Aorta (tissue), 5 donors: ENCODE measurements around the gene NFKBIB. TPM values are rescaled to one million over a fixed set of nuclear protein-coding genes. Genes with fewer than 3 reads are reported as not detected.

Experiments used
- ATAC-seq: fragments of 200-7000 bp; cut with Tn5 transposase; one replicate; pipeline ENCODE4 v1.9.1; 2022; ENCODE audit warnings: moderate library complexity; ENCODE audit not compliant: low FRiP score
- DNase-seq, 2 donors: peaks; one replicate each; pipeline ENCODE4 v3.0.0-alpha.2; 2020
- H3K27ac ChIP-seq, 2 donors: one replicate each; pipeline ENCODE4 v1.5.1; 2013; ENCODE audit warnings: low read length in 2 of 2, mild to moderate bottlenecking in 2 of 2, moderate library complexity in 2 of 2, control low read depth in 1 of 2, inconsistent platforms in 1 of 2, low read depth in 1 of 2
- H3K27me3 ChIP-seq, 2 donors: one replicate each; pipeline ENCODE4 v1.6.1; 2013; ENCODE audit warnings: control low read depth in 1 of 2, low read length in 1 of 2, mild to moderate bottlenecking in 1 of 2, moderate library complexity in 1 of 2; ENCODE audit not compliant: insufficient read depth in 2 of 2, control insufficient read depth in 1 of 2
- H3K36me3 ChIP-seq, 2 donors: one replicate each; pipeline ENCODE4 v1.6.1; 2013; ENCODE audit warnings: control low read depth in 1 of 2, low read length in 1 of 2, mild to moderate bottlenecking in 1 of 2; ENCODE audit not compliant: insufficient read depth in 2 of 2, control insufficient read depth in 1 of 2
- H3K4me1 ChIP-seq, 2 donors: one replicate each; pipeline ENCODE4 v1.6.1; 2013; ENCODE audit warnings: low read length in 2 of 2, control low read depth in 1 of 2, mild to moderate bottlenecking in 1 of 2, moderate library complexity in 1 of 2; ENCODE audit not compliant: insufficient read depth in 2 of 2, control insufficient read depth in 1 of 2
- H3K4me3 ChIP-seq, 2 donors: one replicate each; pipeline ENCODE4 v1.5.1; 2013; ENCODE audit warnings: low read length in 2 of 2, control low read depth in 1 of 2, mild to moderate bottlenecking in 1 of 2
- H3K9me3 ChIP-seq: one replicate; pipeline ENCODE4 v1.6.1; 2013; ENCODE audit warnings: mild to moderate bottlenecking, low read length; ENCODE audit not compliant: control insufficient read depth
- WGBS, 2 donors: extraction: QIAGEN DNeasy Blood & Tissue Kit; methylation state at CpG; one replicate each; pipeline ENCODE4 v1.1.7; 2013; 5-methylcytosine and 5-hydroxymethylcytosine counted together
- intact Hi-C, 2 donors: fragments of 100-400 bp; cut with DNase I; formaldehyde crosslinking; loops; one replicate each; pipeline versions ENCODE4 v1.14.2 to v1.15.0; 2022
- polyA plus RNA-seq, 2 donors: library from polyadenylated mRNA; stranded (reverse); fragments of 200-250 nt; gene quantifications; one replicate each; pipeline ENCODE4 v1.2.3, GENCODE V29; 2013
- total RNA-seq, 2 donors: library from RNA; stranded (reverse); fragmentation: NEBNext Ultra II Directional; extraction: Animal tissue kit (Norgen Biotek cat#: 25700); gene quantifications; one replicate each; pipeline ENCODE4 v1.2.1, GENCODE V29; 2021
- donor health status: healthy with polysubstance abuse.
- donor health status: Bipolar disorder and iron deficiency.
- donor health status: DM: no; HTN: no; CAD: no.
- donor health status: DM: no; HTN: no; CAD: no.
- donor health status: DM: yes; HTN: yes; CAD: no.

NFKBIB gene
- total and polyA plus RNA-seq, 4 donors, result 16.0 to 30.1 (median 24.0) TPM

DNA sequence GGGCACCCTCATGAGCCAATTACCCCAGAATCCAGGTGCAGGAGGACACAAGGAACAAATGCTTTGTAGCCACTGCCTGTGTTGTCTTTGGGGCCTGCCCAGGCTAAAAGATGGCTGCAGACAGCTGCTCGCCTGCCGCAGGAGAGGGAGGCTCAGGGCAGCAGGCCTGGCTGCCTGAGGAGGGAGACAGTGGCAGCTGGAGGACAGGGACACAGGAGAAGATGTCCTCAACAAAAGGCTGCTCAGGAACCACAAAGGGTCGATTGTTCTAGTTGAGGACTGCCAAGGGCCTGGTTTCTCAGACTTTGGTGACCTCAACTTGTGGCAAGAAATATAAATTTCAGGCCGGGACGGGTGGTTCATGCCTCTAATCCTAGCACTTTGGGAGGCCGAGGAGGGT lies 8.0 kb upstream of the NFKBIB start:
- peaks cover 0 to 6% of the 10 kb centered on the region in 2 donors for H3K36me3 ChIP-seq
- no peaks in the 10 kb centered on the region for H3K9me3 ChIP-seq
- 85% methylated on average over 6 of the region's 6 CpGs for WGBS, 2 donors
- no peak for DNase-seq
- intact Hi-C loops, result no loop called here
- H3K4me3 ChIP-seq, result no peak overlapping the region
- no peaks in the 10 kb centered on the region for H3K4me1 ChIP-seq
- no peak overlapping the region for H3K27ac ChIP-seq
- H3K27me3 ChIP-seq, result no peaks in the 10 kb centered on the region
- ATAC-seq, result no peak

DNA sequence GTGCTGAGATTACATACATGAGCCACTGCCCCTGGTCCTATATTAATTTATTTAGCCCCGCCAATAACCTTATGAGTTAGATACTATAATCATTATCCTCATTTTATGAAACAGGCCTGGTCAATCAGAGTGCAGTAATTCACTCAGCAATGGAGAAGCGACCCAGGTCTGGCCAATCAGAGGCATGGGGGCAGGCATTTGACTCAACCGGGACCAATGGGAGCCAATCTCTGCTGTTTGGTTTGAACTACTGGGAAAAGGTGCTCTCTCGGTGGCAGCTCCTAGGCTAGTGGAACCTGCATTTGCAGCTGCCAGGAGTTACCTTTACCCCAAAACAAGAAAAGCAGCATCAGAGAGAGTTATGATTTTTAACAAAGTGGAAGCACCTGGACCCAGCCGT lies 6.9 kb upstream of the NFKBIB start:
- intact Hi-C loops, result no loop called here
- no peak overlapping the region for H3K27ac ChIP-seq

DNA sequence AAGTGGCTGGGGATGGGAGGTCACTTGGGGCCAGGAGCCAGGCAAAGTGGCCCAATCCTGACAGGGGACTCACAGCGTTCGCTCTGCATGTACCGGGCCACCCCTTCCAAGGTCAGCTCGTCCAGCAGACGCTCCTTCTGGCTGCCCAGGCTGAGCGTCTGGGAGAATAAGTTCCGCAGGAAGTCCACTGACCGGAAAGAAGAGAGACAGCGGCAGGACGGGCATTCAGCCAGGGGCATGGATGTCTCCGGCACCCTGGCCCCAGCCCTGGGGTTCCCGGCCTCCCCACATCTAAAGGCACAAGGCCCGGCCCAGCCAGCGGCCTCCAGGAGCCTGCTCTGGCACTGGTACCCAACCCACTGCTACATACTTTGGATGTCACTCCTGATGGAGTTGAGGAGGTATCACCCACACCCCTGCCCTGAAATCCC lies 6.4 kb upstream of the NFKBIB start:
- Histone ChIP-seq H3K4me1 (no peaks in the 10 kb centered on the region), H3K36me3 (peaks cover 0 to 6% of the 10 kb centered on the region in 2 donors), H3K9me3 (no peaks in the 10 kb centered on the region), H3K27me3 (no peaks in the 10 kb centered on the region), H3K4me3 (no peak overlapping the region), H3K27ac (no peak overlapping the region)
- WGBS, 2 donors, result 94 to 97% methylated on average over 14 of the region's 14 CpGs
- DNase-seq, result no peak
- intact Hi-C loops, result no loop called here
- no peak for ATAC-seq

More for the DNA sequence above, 6.9 kb upstream of the NFKBIB start:
- 91 to 93% methylated on average over 5 of the region's 5 CpGs for WGBS, 2 donors
- no peak overlapping the region for H3K4me3 ChIP-seq
- DNase-seq (no peak), ATAC-seq (no peak)
- H3K27me3 ChIP-seq, result no peaks in the 10 kb centered on the region
- peaks cover 0 to 6% of the 10 kb centered on the region in 2 donors for H3K36me3 ChIP-seq
- no peaks in the 10 kb centered on the region for H3K4me1 ChIP-seq
- H3K9me3 ChIP-seq, result no peaks in the 10 kb centered on the region

DNA sequence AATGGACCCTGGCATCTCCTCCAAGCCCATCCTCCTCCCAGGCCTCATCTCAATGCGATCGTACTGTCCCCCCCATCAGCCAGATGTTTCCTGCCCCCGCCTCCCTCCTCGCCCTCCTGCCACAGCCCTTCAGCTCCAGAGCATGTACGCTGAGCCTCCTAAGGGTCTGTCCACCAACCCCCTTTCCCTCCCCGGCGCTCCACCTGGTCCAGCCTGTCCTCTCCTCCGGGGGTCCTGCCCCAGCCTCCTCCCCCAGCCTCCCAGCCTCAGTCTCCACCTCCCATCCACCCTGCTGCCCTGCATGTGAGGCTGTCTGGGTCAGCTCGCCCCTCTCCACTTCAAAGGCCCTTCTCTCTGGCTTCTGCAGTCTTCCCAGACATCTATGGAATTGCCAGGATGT lies 4.8 kb upstream of the NFKBIB start:
- H3K27me3 ChIP-seq, result no peaks in the 10 kb centered on the region
- peaks cover 0 to 2% of the 10 kb centered on the region in 2 donors for H3K36me3 ChIP-seq
- DNase-seq (no peak), ATAC-seq (no peak)
- no peak overlapping the region for H3K27ac ChIP-seq
- intact Hi-C loops, result no loop called here
- H3K4me1 ChIP-seq, result no peaks in the 10 kb centered on the region
- WGBS, 2 donors, result 81 to 84% methylated on average over 9 of the region's 9 CpGs
- H3K9me3 ChIP-seq, result no peaks in the 10 kb centered on the region
- no peak overlapping the region for H3K4me3 ChIP-seq

DNA sequence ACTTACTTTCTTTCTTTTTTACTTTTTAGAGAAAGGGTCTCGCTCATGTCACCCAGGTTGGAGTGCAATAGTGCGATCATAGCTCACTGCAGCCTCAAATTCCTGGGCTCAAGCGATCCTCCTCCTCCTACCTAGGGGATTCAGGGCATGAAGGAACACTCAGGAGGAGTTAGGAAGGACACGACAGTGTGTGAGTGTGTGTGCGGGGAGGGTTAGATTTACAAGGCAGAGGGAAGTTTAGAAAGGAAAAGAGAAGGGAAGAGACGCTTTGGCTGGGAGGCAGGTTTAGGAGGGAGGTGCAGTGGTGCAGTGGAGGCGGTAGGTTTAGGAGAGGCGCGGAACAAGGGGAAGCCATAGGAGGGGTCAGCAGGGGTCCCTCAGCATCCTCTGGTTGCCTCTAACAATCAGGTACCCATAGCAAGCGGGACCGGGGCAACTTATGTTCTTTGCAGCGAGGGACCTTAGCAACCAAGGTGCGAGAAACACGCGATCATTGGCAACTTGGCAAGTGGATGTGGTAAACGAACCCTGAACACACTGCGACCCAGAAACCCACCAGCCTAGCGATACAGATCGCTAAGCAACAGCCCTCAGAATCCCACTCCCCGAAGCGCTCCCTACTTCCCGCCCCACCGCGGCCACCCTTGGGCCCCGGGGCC lies 852 bp upstream of the NFKBIB start:
- ATAC-seq (peak; percentile 2), DNase-seq (no peak)
- H3K9me3 ChIP-seq, result no peaks in the 10 kb centered on the region
- H3K27ac ChIP-seq, result peak overlapping the region in 1 of 2 donors; percentile 1
- H3K4me1 ChIP-seq, result no peaks in the 10 kb centered on the region
- H3K27me3 ChIP-seq, result no peaks in the 10 kb centered on the region
- H3K4me3 ChIP-seq, result peak overlapping the region; percentile 56 to 64
- WGBS, 2 donors, result 4 to 5% methylated on average over 24 to 25 of the region's 25 CpGs
- no peaks in the 10 kb centered on the region for H3K36me3 ChIP-seq
- intact Hi-C loops, result no loop called here

DNA sequence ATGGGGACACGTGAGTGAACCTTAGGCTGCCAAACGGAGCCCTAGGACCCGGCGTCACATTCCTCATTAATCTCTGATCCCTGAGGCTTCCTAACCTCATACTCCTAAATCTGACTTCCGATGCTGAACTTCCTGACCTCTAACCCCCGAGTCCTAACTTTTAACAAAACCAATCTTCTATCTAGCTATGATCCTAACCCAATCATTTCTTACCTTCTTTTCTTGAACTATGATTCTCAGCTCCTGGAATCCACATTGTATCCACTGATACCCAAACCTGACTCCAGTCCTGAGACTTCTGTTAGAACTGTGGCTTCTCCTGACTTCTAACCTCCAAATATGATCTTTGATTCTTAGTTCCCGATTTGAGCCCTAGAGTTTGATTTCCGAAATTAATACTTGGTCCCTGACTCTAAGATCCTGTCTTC lies 447 bp downstream of the NFKBIB start:
- Histone ChIP-seq H3K4me3 (peak overlapping the region; percentile 48 to 92), H3K27ac (peak overlapping the region in 1 of 2 donors; percentile 24), H3K36me3 (peaks cover 0 to 3% of the 10 kb centered on the region in 2 donors), H3K9me3 (no peaks in the 10 kb centered on the region), H3K27me3 (no peaks in the 10 kb centered on the region), H3K4me1 (no peaks in the 10 kb centered on the region)
- DNase-seq (no peak), ATAC-seq (no peak)
- WGBS, 2 donors, result 2 to 4% methylated on average over 8 of the region's 8 CpGs
- intact Hi-C loops, result loop anchor here in 1 of 2 donors (2.0 kb wide), 1 partner anchor 29 kb away; no protein-coding TSS in a partner anchor

DNA sequence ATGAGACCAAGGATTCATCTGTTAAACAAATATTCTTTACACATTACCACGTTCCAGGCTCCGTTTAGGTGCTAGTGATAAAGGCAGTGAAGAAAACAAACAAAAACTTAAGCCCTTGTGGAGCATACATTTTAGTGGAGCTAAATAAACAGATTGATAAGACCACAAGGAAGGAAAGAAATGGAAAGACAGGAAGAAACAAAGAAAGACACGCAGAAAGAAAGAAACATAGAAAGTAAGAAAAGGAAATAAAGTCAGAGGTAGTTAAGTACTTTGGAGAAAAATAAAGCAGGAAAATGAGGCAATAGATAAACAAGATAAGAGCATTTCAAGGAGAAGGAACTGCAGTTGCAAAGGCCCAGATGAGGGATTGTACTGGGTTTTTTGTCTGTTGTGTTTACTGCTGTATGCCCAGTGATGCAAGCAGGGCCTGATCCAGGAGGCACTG lies 998 bp downstream of the NFKBIB start:
- DNase-seq (no peak), ATAC-seq (no peak)
- WGBS, 2 donors, result 26 to 35% methylated on average over 3 of the region's 3 CpGs
- no peak overlapping the region for H3K4me3 ChIP-seq
- no peaks in the 10 kb centered on the region for H3K4me1 ChIP-seq
- H3K27ac ChIP-seq, result no peak overlapping the region
- H3K9me3 ChIP-seq, result no peaks in the 10 kb centered on the region
- no peaks in the 10 kb centered on the region for H3K27me3 ChIP-seq
- peaks cover 0 to 5% of the 10 kb centered on the region in 2 donors for H3K36me3 ChIP-seq
- intact Hi-C loops, result loop anchor here in 1 of 2 donors (2.0 kb wide), 1 partner anchor 28 kb away; no protein-coding TSS in a partner anchor

DNA sequence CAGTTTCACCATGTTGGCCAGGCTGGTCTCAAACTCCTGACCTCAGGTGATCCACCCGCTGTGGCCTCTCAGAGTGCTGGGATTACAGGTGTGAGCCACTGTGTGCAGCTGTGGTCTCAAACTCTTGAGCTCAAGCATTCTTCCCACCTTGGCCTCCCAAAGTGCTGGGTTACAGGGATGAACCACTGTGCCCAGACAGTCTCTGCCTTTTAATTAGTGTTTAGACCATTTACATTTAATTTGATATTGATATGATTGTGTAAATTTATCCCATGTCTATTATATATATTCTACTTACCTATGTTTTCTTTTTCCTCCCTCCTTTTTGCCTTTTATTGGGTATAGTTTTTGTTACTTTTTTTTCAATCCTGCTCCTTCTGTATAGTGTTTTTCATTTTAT lies 1.9 kb downstream of the NFKBIB start:
- no peaks in the 10 kb centered on the region for H3K27me3 ChIP-seq
- intact Hi-C loops, result loop anchor here in 1 of 2 donors (2.0 kb wide), 1 partner anchor 27 kb away; no protein-coding TSS in a partner anchor
- no peak overlapping the region for H3K27ac ChIP-seq
- ATAC-seq, result no peak
- H3K4me1 ChIP-seq, result no peaks in the 10 kb centered on the region
- peaks cover 0 to 5% of the 10 kb centered on the region in 2 donors for H3K36me3 ChIP-seq
- 98 to 100% methylated on average over 1 of the region's 1 CpG for WGBS, 2 donors
- DNase-seq, result no peak
- no peaks in the 10 kb centered on the region for H3K9me3 ChIP-seq
- no peak overlapping the region for H3K4me3 ChIP-seq
